ENCODE measurements around the gene TUBGCP5. TPM values are rescaled to one million over a fixed set of nuclear protein-coding genes. Genes with fewer than 3 reads are reported as not detected.
A peak's percentile ranks its signal among the peaks of the same experiment; 100 is the strongest.
"Not testable (repeated sequence)": the region's sequence is repeated elsewhere in the genome, so short reads cannot be mapped to it uniquely, and the experiment has no call there.

Gene TUBGCP5
- total RNA-seq = 10 to 100 TPM; 11.0 to 21.8 (median 13.6) TPM

DNA sequence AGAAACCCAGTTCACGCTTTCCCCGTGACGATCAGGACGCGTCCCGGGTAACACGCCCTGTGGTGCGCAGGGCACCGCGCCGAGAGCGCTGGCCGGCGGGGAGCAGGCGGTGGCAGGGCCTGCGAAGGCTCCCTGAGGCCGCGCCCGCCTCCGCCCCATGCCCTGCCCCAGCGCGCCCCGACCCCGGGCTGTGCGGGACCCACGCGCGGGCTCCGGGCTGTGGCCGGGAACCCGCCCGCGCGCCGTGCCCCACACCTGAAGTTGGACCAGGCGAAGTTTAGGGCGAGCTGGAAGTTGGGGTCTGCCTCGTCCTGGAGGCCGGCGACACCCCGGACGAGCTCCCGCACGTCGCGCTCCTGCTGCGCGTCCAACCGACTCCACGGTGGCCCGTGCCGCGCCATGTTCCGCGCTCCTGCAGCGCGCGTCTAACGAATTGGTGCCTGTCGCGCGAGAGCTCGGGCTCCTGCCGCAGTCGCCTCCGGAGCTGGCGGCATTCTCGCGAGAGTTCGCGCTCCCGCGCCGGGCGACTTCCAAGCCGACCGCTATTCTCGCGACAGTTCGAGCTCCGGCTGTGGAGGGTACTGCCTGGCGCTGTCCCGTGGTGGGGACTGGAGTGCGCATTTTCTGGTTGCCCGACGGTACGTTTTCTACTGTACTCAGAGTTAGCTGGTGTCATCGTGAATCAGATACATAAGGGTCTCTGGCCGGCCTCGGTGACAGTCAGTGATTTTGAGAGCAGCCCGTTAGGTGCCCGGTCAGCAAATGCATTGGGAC, at the start of gene TUBGCP5:
TUBGCP5 (minus strand) TSS at position 427 of the 774 bp plus-strand sequence; CDS start at position 401, 26 bp downstream.
- TF ChIP-seq CTCF (IDR thresholded peaks at IDR 0.05) = no peak
- TF ChIP-seq POLR2A (IDR thresholded peaks at IDR 0.05) = no peak
- H3K4me3 ChIP-seq (ENCODE audit: low read depth, poor library complexity, severe bottlenecking) = peak within 1 kb of the TSS; percentile 61
- peak; percentile 94 to 99 for DNase-seq (ENCODE audit: low spot score in 2 of 2)
- intact Hi-C loops (cut with DNase I; ENCODE audit: low total_unique reads) = no loop called here
- 1 to 4% methylated on average over 40 to 61 of the region's 92 CpGs for WGBS, 2 donors

DNA sequence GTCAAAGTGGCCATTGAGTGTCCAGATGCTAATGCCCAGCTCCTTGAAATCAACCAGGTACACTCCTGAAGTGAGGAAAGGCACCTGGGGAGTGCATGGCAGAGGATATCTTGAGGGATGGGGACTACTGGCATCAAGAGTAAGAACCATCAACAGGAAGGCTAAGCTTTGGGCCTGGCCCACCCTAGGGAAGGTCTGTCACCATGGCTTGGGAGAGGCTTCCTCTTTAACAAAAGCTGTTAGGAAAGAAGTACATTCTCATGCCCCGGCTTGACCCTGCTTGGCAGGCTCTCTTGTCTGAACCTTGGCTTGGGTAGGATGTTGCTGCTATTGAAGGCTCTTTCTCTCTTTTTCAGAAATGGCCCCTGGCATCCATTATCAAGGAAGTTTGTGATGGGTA, 43.7 kb upstream of the TUBGCP5 start:
- WGBS, 2 donors = 83 to 92% methylated on average over 1 of the region's 1 CpG
- DNase-seq (ENCODE audit: low spot score in 2 of 2) = peak in 1 of 2 donors; percentile 70
- no peak overlapping the region for H3K4me3 ChIP-seq (ENCODE audit: low read depth, poor library complexity, severe bottlenecking)
- intact Hi-C loops (cut with DNase I; ENCODE audit: low total_unique reads) = no loop called here
- no peak for TF ChIP-seq CTCF (IDR thresholded peaks at IDR 0.05)
- no peak for TF ChIP-seq POLR2A (IDR thresholded peaks at IDR 0.05)

- peak in 1 of 2 donors; percentile 26 for DNase-seq (ENCODE audit: low spot score in 2 of 2)
- WGBS, 2 donors = 81 to 83% methylated on average over 8 of the region's 8 CpGs
- intact Hi-C loops (cut with DNase I; ENCODE audit: low total_unique reads); H3K4me3 ChIP-seq (ENCODE audit: low read depth, poor library complexity, severe bottlenecking): not testable (repeated sequence)
Observed at GRCh38 chr15:23081996-23082737, 42.8 kb upstream of the TUBGCP5 start.

- TF ChIP-seq CTCF (IDR thresholded peaks at IDR 0.05) (no peak), POLR2A (IDR thresholded peaks at IDR 0.05) (no peak)
- intact Hi-C loops (cut with DNase I; ENCODE audit: low total_unique reads) = no loop called here
- WGBS, 2 donors = 65 to 81% methylated on average over 3 of the region's 3 CpGs
Observed at GRCh38 chr15:23081271-23081670, 41.9 kb upstream of the TUBGCP5 start.

GRCh38 chr15:23079766-23080165, 40.4 kb upstream of the TUBGCP5 start:
- WGBS, 2 donors = 75 to 82% methylated on average over 7 of the region's 7 CpGs
- intact Hi-C loops (cut with DNase I; ENCODE audit: low total_unique reads) = no loop called here
- DNase-seq (ENCODE audit: low spot score in 2 of 2) = peak in 1 of 2 donors; percentile 53
- TF ChIP-seq CTCF (IDR thresholded peaks at IDR 0.05) (no peak), POLR2A (IDR thresholded peaks at IDR 0.05) (no peak)
- H3K4me3 ChIP-seq (ENCODE audit: low read depth, poor library complexity, severe bottlenecking) = no peak overlapping the region

More at GRCh38 chr15:23081271-23081670, 41.9 kb upstream of the TUBGCP5 start:
- H3K4me3 ChIP-seq (ENCODE audit: low read depth, poor library complexity, severe bottlenecking) = no peak overlapping the region
- DNase-seq (ENCODE audit: low spot score in 2 of 2) = no peak

DNA sequence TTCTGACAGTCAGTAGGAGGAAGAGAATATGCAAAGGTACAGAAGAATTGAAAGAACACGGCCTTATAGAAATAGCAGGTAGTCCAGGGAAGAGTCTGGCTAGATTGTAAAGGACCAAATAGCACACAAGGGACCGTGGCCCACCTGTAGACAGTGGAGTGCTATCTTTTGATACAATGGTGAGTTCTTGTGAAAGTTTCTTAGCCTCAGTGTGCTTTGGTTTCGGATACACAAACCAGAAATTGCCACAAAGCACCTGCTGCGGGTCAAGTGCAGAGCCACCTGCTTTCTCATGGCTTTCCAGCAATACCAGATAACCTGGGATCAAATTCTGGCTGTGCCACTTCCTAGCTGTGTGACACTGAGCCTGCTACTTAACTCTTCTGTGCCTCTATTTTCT, 36.6 kb upstream of the TUBGCP5 start:
- H3K4me3 ChIP-seq (ENCODE audit: low read depth, poor library complexity, severe bottlenecking) = no peak overlapping the region
- 75 to 86% methylated on average over 4 of the region's 4 CpGs for WGBS, 2 donors
- no peak for TF ChIP-seq CTCF (IDR thresholded peaks at IDR 0.05)
- TF ChIP-seq POLR2A (IDR thresholded peaks at IDR 0.05) = no peak
- peak in 1 of 2 donors; percentile 17 for DNase-seq (ENCODE audit: low spot score in 2 of 2)
- intact Hi-C loops (cut with DNase I; ENCODE audit: low total_unique reads) = no loop called here
